Naive thymus-derived CD4-positive, alpha-beta T cell (primary cell): ENCODE results near the gene ZDHHC19. TPM values are rescaled to one million over a fixed set of nuclear protein-coding genes. Genes with fewer than 3 reads are reported as not detected.

Experiments used
- ATAC-seq: fragments of 150-1000 bp; cut with Tn5 transposase; 2 replicates; pipeline ENCODE4 v1.10.0; 2021; ENCODE audit warnings: mild to moderate bottlenecking, moderate library complexity
- CTCF ChIA-PET: fragments of 350-600 bp; sonication (Branson Sonifier 250); formaldehyde crosslinking; loops from one replicate; lab custom pipeline; 2021; ENCODE audit warnings: antibody characterized with exemption; lab: Charles Lee
- POLR2A ChIA-PET: fragments of 350-600 bp; sonication (Branson Sonifier 250); formaldehyde crosslinking; loops from one replicate; lab custom pipeline; 2021; ENCODE audit warnings: antibody characterized with exemption, inconsistent platforms; lab: Charles Lee
- DNase-seq, 9 donors: peaks; one replicate each; pipeline versions ENCODE4 v3.0.0 to v3.0.0-alpha.2; 2020 to 2022; ENCODE audit warnings: mixed read lengths in 1 of 9
- H3K27ac ChIP-seq: one replicate; pipeline ENCODE4 v1.7.0; 2013; ENCODE audit warnings: mild to moderate bottlenecking, low read depth, low read length, moderate library complexity
- H3K27me3 ChIP-seq, 2 donors: one replicate each; pipeline ENCODE4 v1.7.0; 2013; ENCODE audit warnings: low read length in 2 of 2, mild to moderate bottlenecking in 2 of 2, moderate library complexity in 2 of 2; ENCODE audit not compliant: control insufficient read depth in 2 of 2, insufficient read depth in 2 of 2
- H3K36me3 ChIP-seq, 3 experiments: 1 replicate in 2 of 3; 2 replicates in 1 of 3; pipeline ENCODE4 v1.7.0; 2013; ENCODE audit warnings: low read length in 3 of 3, mild to moderate bottlenecking in 3 of 3, moderate library complexity in 1 of 3; ENCODE audit not compliant: insufficient read depth in 3 of 3, control insufficient read depth in 2 of 3
- H3K4me1 ChIP-seq, 2 donors: one replicate each; pipeline ENCODE4 v1.7.0; 2013; ENCODE audit warnings: low read length in 2 of 2, mild to moderate bottlenecking in 2 of 2, moderate library complexity in 1 of 2; ENCODE audit not compliant: control insufficient read depth in 2 of 2, insufficient read depth in 2 of 2
- H3K4me3 ChIP-seq: 2 replicates; pipeline ENCODE4 v1.7.0; 2013; ENCODE audit warnings: mild to moderate bottlenecking, low read length
- H3K9me3 ChIP-seq, 3 experiments: 1 replicate in 2 of 3; 2 replicates in 1 of 3; pipeline ENCODE4 v1.7.0; 2013; ENCODE audit warnings: low read length in 3 of 3; ENCODE audit not compliant: control insufficient read depth in 2 of 3
- H3K27ac Mint-ChIP-seq, 9 donors: one replicate each; pipeline ENCODE4 v1.8.0; 2020 to 2022; ENCODE audit warnings: mixed read lengths in 9 of 9, mild to moderate bottlenecking in 8 of 9, moderate library complexity in 5 of 9, inconsistent platforms in 2 of 9
- H3K27me3 Mint-ChIP-seq, 5 donors: one replicate each; pipeline ENCODE4 v1.8.0; 2021 to 2022; ENCODE audit warnings: mixed read lengths in 5 of 5, mild to moderate bottlenecking in 1 of 5
- H3K36me3 Mint-ChIP-seq, 5 donors: one replicate each; pipeline ENCODE4 v1.8.0; 2020 to 2022; ENCODE audit warnings: mixed read lengths in 5 of 5, mild to moderate bottlenecking in 3 of 5, inconsistent platforms in 1 of 5
- H3K4me1 Mint-ChIP-seq, 7 donors: one replicate each; pipeline ENCODE4 v1.8.0; 2020 to 2022; ENCODE audit warnings: mixed read lengths in 7 of 7, mild to moderate bottlenecking in 3 of 7, inconsistent platforms in 1 of 7
- H3K4me3 Mint-ChIP-seq, 10 donors: one replicate each; pipeline ENCODE4 v1.8.0; 2020 to 2022; ENCODE audit warnings: mild to moderate bottlenecking in 10 of 10, mixed read lengths in 10 of 10, moderate library complexity in 6 of 10, inconsistent platforms in 2 of 10
- H3K9me3 Mint-ChIP-seq, 11 donors: one replicate each; pipeline ENCODE4 v1.8.0; 2020 to 2022; ENCODE audit warnings: mixed read lengths in 11 of 11, mild to moderate bottlenecking in 4 of 11, inconsistent platforms in 1 of 11, moderate library complexity in 1 of 11
- intact Hi-C, 2 donors: fragments of 100-400 bp; cut with micrococcal nuclease; formaldehyde crosslinking; loops; one replicate each; pipeline ENCODE4 v1.15.1; 2023
- polyA plus RNA-seq, 2 donors: library from polyadenylated mRNA; unstranded; fragments of 300-500 nt; fragmentation: Illumina TruSeq; gene quantifications; one replicate each; pipeline ENCODE4 v1.2.3, GENCODE V29; 2021
- total RNA-seq, 6 experiments: library from RNA in 5 of 6; stranded (reverse) in 5 of 6; gene quantifications; 1 replicate in 5 of 6; 2 replicates in 1 of 6; pipeline ENCODE4 v1.2.3 and lab custom pipeline; 2021 to 2026

ZDHHC19 gene
- total and polyA plus RNA-seq, 7 experiments from 2014 or later, result 0.58 TPM; not detected in 6

DNA sequence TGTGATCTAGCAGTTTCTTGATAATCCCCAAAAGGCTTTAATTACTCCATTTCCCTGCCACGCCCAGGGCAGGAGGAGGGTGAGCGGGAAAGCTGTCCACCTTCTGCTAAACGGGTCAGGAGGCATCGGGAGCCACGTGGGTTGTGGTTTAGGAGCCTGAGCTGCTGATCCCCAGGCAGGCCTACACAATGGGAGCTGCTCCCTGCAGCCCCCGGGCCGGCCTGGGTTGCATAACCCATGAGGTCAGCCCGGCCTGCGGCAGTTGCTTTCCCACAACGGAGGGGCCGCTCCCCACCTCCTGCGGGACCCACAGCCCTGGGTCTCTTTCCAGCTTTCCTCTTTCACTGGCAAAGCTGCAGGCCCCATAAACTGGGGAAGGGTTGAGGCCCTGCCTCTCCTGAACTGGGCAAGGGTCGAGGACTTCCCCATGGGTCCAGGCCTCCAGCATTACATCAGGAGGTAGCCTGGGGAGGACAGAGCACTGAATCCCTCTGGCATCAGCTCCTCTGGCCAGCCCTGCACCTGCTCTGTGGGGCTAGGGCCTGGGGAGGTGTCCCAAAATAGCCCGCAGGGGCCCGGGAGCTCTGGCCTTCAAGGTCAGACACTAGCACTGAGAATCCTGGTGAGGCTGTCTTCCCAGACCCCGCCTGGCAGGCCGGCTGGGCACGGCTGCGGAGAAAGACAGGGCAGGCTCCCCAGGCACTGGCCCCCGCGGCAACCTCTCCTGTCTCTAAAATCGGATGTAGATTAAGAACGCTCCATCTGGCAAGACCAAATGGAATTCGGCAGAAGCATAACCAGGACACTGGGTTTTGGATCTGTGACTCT lies 47.3 kb downstream of the ZDHHC19 start:
- no peak for ATAC-seq
- POLR2A ChIA-PET, result no interaction called here
- no peak overlapping the region for H3K27ac Mint-ChIP-seq
- intact Hi-C loops, result no loop called here
- Histone ChIP-seq H3K9me3 (no peaks in the 10 kb centered on the region), H3K4me3 (no peak overlapping the region), H3K4me1 (peaks cover 0 to 4% of the 10 kb centered on the region in 2 donors), H3K27ac (no peak overlapping the region), H3K36me3 (no peaks in the 10 kb centered on the region), H3K27me3 (no peaks in the 10 kb centered on the region)
- CTCF ChIA-PET, result no interaction called here
- H3K4me1 Mint-ChIP-seq, result peaks cover 6 to 26% (median 8%) of the 10 kb centered on the region in 7 donors
- H3K4me3 Mint-ChIP-seq, result no peak overlapping the region
- H3K36me3 Mint-ChIP-seq, result peaks cover 0 to 4% (median 0%) of the 10 kb centered on the region in 5 donors
- H3K9me3 Mint-ChIP-seq, result no peaks in the 10 kb centered on the region
- no peaks in the 10 kb centered on the region for H3K27me3 Mint-ChIP-seq
- DNase-seq, result no peak

DNA sequence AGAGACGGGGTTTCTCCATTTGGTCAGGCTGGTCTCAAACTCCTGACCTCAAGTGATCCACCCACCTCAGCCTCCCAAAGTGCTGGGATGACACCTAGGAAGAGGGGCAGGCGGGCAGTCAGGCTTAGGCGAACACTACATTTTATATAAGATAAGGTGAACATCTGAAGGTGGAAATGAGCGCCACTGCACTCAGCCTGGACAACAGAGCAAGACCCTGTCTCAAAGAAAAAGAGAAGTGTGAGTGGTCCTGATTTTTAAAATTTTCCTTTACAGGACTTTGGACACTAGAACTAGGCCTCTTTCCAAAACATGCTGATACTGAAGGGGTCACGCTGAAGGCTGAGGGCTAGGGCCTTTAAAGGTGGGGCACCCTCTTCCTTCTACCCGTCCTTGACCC lies 48.0 kb downstream of the ZDHHC19 start:
- no peaks in the 10 kb centered on the region for H3K9me3 ChIP-seq
- Mint-ChIP-seq H3K36me3 (peaks cover 0 to 4% (median 0%) of the 10 kb centered on the region in 5 donors), H3K4me1 (peaks cover 6 to 25% (median 8%) of the 10 kb centered on the region in 7 donors), H3K27me3 (no peaks in the 10 kb centered on the region), H3K27ac (no peak overlapping the region), H3K4me3 (no peak overlapping the region), H3K9me3 (no peaks in the 10 kb centered on the region)
- peaks cover 0 to 4% of the 10 kb centered on the region in 2 donors for H3K4me1 ChIP-seq
- CTCF ChIA-PET, result no interaction called here
- H3K36me3 ChIP-seq, result no peaks in the 10 kb centered on the region
- ATAC-seq, result no peak
- POLR2A ChIA-PET, result no interaction called here
- H3K27ac ChIP-seq, result no peak overlapping the region
- H3K27me3 ChIP-seq, result no peaks in the 10 kb centered on the region
- intact Hi-C loops, result no loop called here
- no peak overlapping the region for H3K4me3 ChIP-seq
- DNase-seq, result no peak

DNA sequence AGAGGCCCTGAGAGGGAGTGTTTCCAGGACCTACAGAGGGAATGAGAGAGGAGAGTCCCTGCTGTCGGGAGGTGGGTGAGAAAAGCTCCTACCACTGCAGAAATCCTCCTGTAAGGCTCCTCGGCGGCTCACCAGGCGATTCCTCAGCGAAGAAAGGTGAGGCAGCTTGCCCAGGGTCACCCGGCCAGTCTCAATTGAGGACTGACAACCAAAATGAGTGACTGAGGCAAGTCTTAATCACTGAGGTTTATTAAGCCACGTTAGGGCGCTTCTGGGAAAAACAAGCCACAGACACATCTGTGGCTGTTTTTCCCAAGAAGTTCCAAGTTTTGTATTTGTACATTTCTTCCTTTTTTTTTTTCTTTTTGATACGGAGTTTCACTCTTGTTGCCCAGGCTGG lies 48.5 kb downstream of the ZDHHC19 start:
- DNase-seq, result no peak
- Histone ChIP-seq H3K4me1 (peaks cover 0 to 4% of the 10 kb centered on the region in 2 donors), H3K36me3 (no peaks in the 10 kb centered on the region), H3K9me3 (no peaks in the 10 kb centered on the region), H3K4me3 (no peak overlapping the region), H3K27ac (no peak overlapping the region), H3K27me3 (no peaks in the 10 kb centered on the region)
- ChIA-PET CTCF (no interaction called here), POLR2A (no interaction called here)
- no peaks in the 10 kb centered on the region for H3K27me3 Mint-ChIP-seq
- ATAC-seq, result no peak
- H3K36me3 Mint-ChIP-seq, result peaks cover 0 to 4% (median 0%) of the 10 kb centered on the region in 5 donors
- intact Hi-C loops, result no loop called here
- peaks cover 6 to 22% (median 8%) of the 10 kb centered on the region in 7 donors for H3K4me1 Mint-ChIP-seq
- H3K4me3 Mint-ChIP-seq, result no peak overlapping the region
- H3K9me3 Mint-ChIP-seq, result no peaks in the 10 kb centered on the region
- peak overlapping the region in 1 of 9 donors; percentile 50 for H3K27ac Mint-ChIP-seq

- intact Hi-C loops, result loop anchor here in 1 of 2 donors (1.0 kb wide), 1 partner anchor 19 kb away; no protein-coding TSS in a partner anchor
- H3K4me1 Mint-ChIP-seq, result peaks cover 6 to 39% (median 8%) of the 10 kb centered on the region in 7 donors
- no peaks in the 10 kb centered on the region for H3K27me3 Mint-ChIP-seq
- peaks cover 0 to 5% (median 0%) of the 10 kb centered on the region in 11 donors for H3K9me3 Mint-ChIP-seq
- Histone ChIP-seq H3K9me3 (no peaks in the 10 kb centered on the region), H3K4me3 (no peak overlapping the region), H3K36me3 (no peaks in the 10 kb centered on the region), H3K27me3 (no peaks in the 10 kb centered on the region), H3K27ac (no peak overlapping the region), H3K4me1 (peaks cover 0 to 4% of the 10 kb centered on the region in 2 donors)
- ATAC-seq (peak; percentile 86), DNase-seq (peak in 3 of 9 donors; percentile 14 to 47 (median 14))
- CTCF ChIA-PET, result no interaction called here
- H3K27ac Mint-ChIP-seq, result peak overlapping the region in 2 of 9 donors; percentile 41 to 89
- H3K4me3 Mint-ChIP-seq, result peak overlapping the region in 1 of 10 donors; percentile 72
- POLR2A ChIA-PET, result interaction anchor here (0.9 kb wide), 1 partner anchor 20 kb away, joined by 4 read pairs; no protein-coding TSS in a partner anchor
- peaks cover 0 to 4% (median 0%) of the 10 kb centered on the region in 5 donors for H3K36me3 Mint-ChIP-seq
These were observed 51.0 kb downstream of the ZDHHC19 start for GRCh38 chr3:196159952-196160804.

DNA sequence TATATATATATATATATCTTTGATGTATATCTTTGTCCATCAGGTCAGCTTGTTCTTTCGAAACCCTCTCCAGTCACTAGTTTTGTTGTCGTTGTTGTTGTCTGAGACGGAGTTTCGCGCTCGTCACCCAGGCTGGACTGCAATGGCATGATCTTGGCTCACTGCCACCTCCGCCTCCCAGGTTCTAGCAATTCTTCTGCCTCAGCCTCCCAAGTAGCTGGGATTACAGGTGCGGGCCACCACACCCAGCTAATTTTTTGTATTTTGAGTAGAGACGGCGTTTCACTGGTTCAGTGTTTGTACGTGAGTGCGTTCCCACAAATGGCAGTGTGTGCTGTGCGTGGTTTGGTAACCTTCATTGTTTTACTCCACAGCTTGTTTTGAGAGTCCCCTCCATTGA lies 51.7 kb downstream of the ZDHHC19 start:
- intact Hi-C loops, result no loop called here
- Mint-ChIP-seq H3K36me3 (peaks cover 0 to 6% (median 0%) of the 10 kb centered on the region in 5 donors), H3K27ac (peak overlapping the region in 2 of 9 donors; percentile 41 to 89), H3K4me3 (peak overlapping the region in 1 of 10 donors; percentile 72), H3K4me1 (peaks cover 6 to 45% (median 8%) of the 10 kb centered on the region in 7 donors), H3K9me3 (peaks cover 0 to 5% (median 0%) of the 10 kb centered on the region in 11 donors), H3K27me3 (no peaks in the 10 kb centered on the region)
- DNase-seq (no peak), ATAC-seq (no peak)
- no peak overlapping the region for H3K4me3 ChIP-seq
- CTCF ChIA-PET, result interaction anchor here (1.0 kb wide), 1 partner anchor 87 kb away, joined by 3 read pairs; no protein-coding TSS in a partner anchor
- no peaks in the 10 kb centered on the region for H3K36me3 ChIP-seq
- H3K27me3 ChIP-seq, result no peaks in the 10 kb centered on the region
- POLR2A ChIA-PET, result interaction anchor here (0.9 kb wide), 1 partner anchor 20 kb away, joined by 4 read pairs; no protein-coding TSS in a partner anchor
- no peak overlapping the region for H3K27ac ChIP-seq
- peaks cover 0 to 4% of the 10 kb centered on the region in 2 donors for H3K4me1 ChIP-seq
- no peaks in the 10 kb centered on the region for H3K9me3 ChIP-seq

- peaks cover 6 to 47% (median 8%) of the 10 kb centered on the region in 7 donors for H3K4me1 Mint-ChIP-seq
- POLR2A ChIA-PET, result no interaction called here
- peak overlapping the region in 1 of 9 donors; percentile 79 for H3K27ac Mint-ChIP-seq
- Histone ChIP-seq H3K27me3 (no peaks in the 10 kb centered on the region), H3K9me3 (no peaks in the 10 kb centered on the region), H3K36me3 (no peaks in the 10 kb centered on the region), H3K4me1 (peaks cover 0 to 4% of the 10 kb centered on the region in 2 donors), H3K4me3 (no peak overlapping the region), H3K27ac (no peak overlapping the region)
- H3K27me3 Mint-ChIP-seq, result no peaks in the 10 kb centered on the region
- H3K36me3 Mint-ChIP-seq, result peaks cover 0 to 15% (median 0%) of the 10 kb centered on the region in 5 donors
- H3K4me3 Mint-ChIP-seq, result no peak overlapping the region
- intact Hi-C loops, result no loop called here
- H3K9me3 Mint-ChIP-seq, result peaks cover 0 to 7% (median 0%) of the 10 kb centered on the region in 11 donors
- no peak for DNase-seq
- ATAC-seq, result no peak
- CTCF ChIA-PET, result interaction anchor here (1.1 kb wide), 1 partner anchor 82 kb away, joined by 4 read pairs; no protein-coding TSS in a partner anchor
These were observed 55.0 kb downstream of the ZDHHC19 start for GRCh38 chr3:196156160-196156559.
